Vagina (tissue), 2 donors: ENCODE results near the gene TMEM89.

Source experiments
- POLR2A ChIP-seq, 2 donors: fragments of 450-650 bp; IDR thresholded peaks; one replicate each; pipeline ENCODE4 v1.6.1; 2017; ENCODE audit warnings: antibody characterized with exemption in 2 of 2, mild to moderate bottlenecking in 2 of 2, moderate library complexity in 2 of 2
- POLR2AphosphoS5 ChIP-seq, 2 donors: sonication (generic); formaldehyde crosslinking; IDR thresholded peaks; one replicate each; pipeline ENCODE4 v1.9.0; 2017; ENCODE audit warnings: antibody characterized with exemption in 2 of 2, mild to moderate bottlenecking in 2 of 2, low read depth in 1 of 2; ENCODE audit not compliant: insufficient read depth in 1 of 2
- TF ChIP-seq, protein P1 (sequence below), 3 experiments: fragments of 450-650 bp in 2 of 3; fragments of 200-600 bp in 1 of 3; sonication (generic) in 1 of 3; IDR thresholded peaks; one replicate each; pipeline ENCODE4 v1.5.1; 2017 to 2019; ENCODE audit warnings: antibody characterized with exemption in 3 of 3, mild to moderate bottlenecking in 2 of 3, moderate library complexity in 2 of 3

DNA sequence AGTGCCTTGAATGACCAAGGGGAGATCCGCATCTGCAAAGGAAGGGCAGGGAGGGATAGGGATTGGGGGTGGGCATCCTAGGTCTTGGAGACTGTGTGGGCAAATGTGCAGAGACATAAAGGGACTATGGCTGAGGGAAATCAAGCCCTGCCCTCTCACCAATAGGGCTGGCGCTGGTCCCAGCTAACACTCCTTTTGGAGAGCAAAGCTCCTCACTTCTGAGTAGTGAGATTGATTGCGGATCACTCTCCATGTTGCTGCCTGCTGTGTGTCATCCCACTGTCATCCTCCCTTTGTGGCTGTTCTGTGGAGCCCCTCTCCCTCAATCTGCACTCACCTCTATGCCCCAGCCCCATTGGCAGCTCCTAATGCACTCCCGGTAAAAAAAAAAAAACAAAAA lies 43.4 kb upstream of the TMEM89 start:
- TF ChIP-seq, protein P1, sequence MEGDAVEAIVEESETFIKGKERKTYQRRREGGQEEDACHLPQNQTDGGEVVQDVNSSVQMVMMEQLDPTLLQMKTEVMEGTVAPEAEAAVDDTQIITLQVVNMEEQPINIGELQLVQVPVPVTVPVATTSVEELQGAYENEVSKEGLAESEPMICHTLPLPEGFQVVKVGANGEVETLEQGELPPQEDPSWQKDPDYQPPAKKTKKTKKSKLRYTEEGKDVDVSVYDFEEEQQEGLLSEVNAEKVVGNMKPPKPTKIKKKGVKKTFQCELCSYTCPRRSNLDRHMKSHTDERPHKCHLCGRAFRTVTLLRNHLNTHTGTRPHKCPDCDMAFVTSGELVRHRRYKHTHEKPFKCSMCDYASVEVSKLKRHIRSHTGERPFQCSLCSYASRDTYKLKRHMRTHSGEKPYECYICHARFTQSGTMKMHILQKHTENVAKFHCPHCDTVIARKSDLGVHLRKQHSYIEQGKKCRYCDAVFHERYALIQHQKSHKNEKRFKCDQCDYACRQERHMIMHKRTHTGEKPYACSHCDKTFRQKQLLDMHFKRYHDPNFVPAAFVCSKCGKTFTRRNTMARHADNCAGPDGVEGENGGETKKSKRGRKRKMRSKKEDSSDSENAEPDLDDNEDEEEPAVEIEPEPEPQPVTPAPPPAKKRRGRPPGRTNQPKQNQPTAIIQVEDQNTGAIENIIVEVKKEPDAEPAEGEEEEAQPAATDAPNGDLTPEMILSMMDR (IDR thresholded peaks at IDR 0.05), result no peak
- TF ChIP-seq POLR2AphosphoS5 (IDR thresholded peaks at IDR 0.05; ENCODE audit: insufficient read depth in 1 of 2, low read depth in 1 of 2) (no peak), POLR2A (IDR thresholded peaks at IDR 0.05) (no peak)
